Measurements from ENCODE around the gene ATG16L1. TPM values are rescaled to one million over a fixed set of nuclear protein-coding genes. Genes with fewer than 3 reads are reported as not detected.
A peak's percentile ranks its signal among the peaks of the same experiment; 100 is the strongest.

The ATG16L1 gene
- total RNA-seq, 1 experiment from 2014 or later = 26.4 TPM

DNA sequence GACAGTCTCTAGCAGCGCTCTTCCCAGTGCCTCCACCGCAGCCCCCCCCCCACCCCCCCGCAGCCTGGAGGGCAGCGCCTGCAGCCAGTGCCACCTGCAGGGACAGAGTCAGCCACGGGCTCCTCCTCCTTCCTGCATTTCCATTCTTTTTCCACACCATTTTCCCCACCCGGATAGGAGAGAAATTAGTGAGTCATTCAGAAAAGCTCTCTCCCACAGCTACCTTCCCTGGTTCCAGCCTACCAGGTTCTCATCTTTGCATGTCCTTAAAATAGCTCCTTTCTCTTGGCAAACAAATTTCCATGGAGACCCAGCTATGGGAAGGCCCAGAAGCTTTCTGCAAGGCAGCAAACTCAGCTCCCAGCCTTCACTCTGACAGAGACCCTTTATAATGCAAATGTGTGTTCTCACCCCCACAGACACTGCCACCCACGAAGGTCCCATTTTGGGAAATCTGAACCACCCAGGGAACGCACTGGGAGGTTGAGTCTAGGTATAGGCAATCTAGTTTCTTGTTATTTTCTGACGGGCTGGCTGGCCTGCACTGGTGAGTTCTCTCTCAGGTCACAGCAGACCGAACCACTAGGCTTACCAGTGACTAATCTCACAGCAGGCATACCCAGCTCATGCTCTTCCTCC is 41.8 kb upstream of the ATG16L1 start:
- DNase-seq (ENCODE audit: unreplicated experiment) = peak; percentile 88
- peaks cover 37% of the 10 kb centered on the region for H3K36me3 Mint-ChIP-seq (ENCODE audit: insufficient read depth, unreplicated experiment)
- no peak overlapping the region for H3K27ac Mint-ChIP-seq (ENCODE audit: low read depth, unreplicated experiment)
- H3K9me3 Mint-ChIP-seq (ENCODE audit: unreplicated experiment) = no peaks in the 10 kb centered on the region
- H3K27me3 Mint-ChIP-seq (ENCODE audit: insufficient read depth, unreplicated experiment) = no peaks in the 10 kb centered on the region
- intact Hi-C loops (cut with micrococcal nuclease) = no loop called here
- TF ChIP-seq, protein P1, sequence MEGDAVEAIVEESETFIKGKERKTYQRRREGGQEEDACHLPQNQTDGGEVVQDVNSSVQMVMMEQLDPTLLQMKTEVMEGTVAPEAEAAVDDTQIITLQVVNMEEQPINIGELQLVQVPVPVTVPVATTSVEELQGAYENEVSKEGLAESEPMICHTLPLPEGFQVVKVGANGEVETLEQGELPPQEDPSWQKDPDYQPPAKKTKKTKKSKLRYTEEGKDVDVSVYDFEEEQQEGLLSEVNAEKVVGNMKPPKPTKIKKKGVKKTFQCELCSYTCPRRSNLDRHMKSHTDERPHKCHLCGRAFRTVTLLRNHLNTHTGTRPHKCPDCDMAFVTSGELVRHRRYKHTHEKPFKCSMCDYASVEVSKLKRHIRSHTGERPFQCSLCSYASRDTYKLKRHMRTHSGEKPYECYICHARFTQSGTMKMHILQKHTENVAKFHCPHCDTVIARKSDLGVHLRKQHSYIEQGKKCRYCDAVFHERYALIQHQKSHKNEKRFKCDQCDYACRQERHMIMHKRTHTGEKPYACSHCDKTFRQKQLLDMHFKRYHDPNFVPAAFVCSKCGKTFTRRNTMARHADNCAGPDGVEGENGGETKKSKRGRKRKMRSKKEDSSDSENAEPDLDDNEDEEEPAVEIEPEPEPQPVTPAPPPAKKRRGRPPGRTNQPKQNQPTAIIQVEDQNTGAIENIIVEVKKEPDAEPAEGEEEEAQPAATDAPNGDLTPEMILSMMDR (IDR thresholded peaks at IDR 0.05; ENCODE audit: unreplicated experiment) = no peak
- BruUV-seq (replicated peaks) = no TSS peak
- ChIA-PET POLR2A (interaction anchor here (0.7 to 2.6 kb wide), 9 partner anchors 10 to 221 kb away, joined by 3 to 14 read pairs (median 3); no protein-coding TSS in a partner anchor), CTCF (interaction anchor here (0.6 to 1.7 kb wide), 9 partner anchors 10 to 1653 kb away, joined by 3 to 6 read pairs (median 3); partner anchors contain the start of gene ATG16L1)
- no peak overlapping the region for H3K4me3 Mint-ChIP-seq (ENCODE audit: unreplicated experiment)
- peaks cover 40% of the 10 kb centered on the region for H3K4me1 Mint-ChIP-seq (ENCODE audit: insufficient read depth, unreplicated experiment)

DNA sequence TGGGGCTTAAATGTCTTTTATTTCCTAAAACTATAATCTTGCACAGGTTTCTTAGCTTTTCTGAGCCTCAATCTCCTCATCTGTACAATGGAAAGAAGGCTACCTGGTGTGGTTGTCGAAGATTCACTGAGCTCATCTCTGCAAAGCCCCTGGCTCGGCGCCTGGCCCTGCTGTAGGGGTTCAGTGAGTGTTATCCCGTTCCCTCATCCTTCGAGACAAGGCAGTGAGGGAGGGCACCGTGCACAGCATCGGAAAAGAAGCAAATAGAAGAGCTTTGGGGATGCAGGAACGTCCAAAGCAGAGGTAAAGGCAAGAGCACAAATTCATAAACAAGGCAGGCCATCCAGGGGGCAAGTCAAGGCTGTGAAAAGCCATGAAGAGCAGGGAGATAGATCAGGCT is 41.2 kb upstream of the ATG16L1 start:
- Mint-ChIP-seq H3K27me3 (ENCODE audit: insufficient read depth, unreplicated experiment) (no peaks in the 10 kb centered on the region), H3K27ac (ENCODE audit: low read depth, unreplicated experiment) (no peak overlapping the region), H3K4me1 (ENCODE audit: insufficient read depth, unreplicated experiment) (peaks cover 40% of the 10 kb centered on the region), H3K36me3 (ENCODE audit: insufficient read depth, unreplicated experiment) (peaks cover 31% of the 10 kb centered on the region), H3K9me3 (ENCODE audit: unreplicated experiment) (no peaks in the 10 kb centered on the region), H3K4me3 (ENCODE audit: unreplicated experiment) (peak overlapping the region; percentile 57)
- intact Hi-C loops (cut with micrococcal nuclease) = no loop called here
- ChIA-PET CTCF (interaction anchor here (0.6 to 1.7 kb wide), 7 partner anchors 10 to 760 kb away, joined by 3 to 6 read pairs (median 4); partner anchors contain the start of gene ATG16L1), POLR2A (interaction anchor here (0.6 to 2.6 kb wide), 8 partner anchors 10 to 329 kb away, joined by 3 to 14 read pairs (median 4); no protein-coding TSS in a partner anchor)
- TF ChIP-seq, protein P1 (IDR thresholded peaks at IDR 0.05; ENCODE audit: unreplicated experiment) = no peak
- no peak for DNase-seq (ENCODE audit: unreplicated experiment)
- TSS peak; percentile 13 for BruUV-seq (replicated peaks)

DNA sequence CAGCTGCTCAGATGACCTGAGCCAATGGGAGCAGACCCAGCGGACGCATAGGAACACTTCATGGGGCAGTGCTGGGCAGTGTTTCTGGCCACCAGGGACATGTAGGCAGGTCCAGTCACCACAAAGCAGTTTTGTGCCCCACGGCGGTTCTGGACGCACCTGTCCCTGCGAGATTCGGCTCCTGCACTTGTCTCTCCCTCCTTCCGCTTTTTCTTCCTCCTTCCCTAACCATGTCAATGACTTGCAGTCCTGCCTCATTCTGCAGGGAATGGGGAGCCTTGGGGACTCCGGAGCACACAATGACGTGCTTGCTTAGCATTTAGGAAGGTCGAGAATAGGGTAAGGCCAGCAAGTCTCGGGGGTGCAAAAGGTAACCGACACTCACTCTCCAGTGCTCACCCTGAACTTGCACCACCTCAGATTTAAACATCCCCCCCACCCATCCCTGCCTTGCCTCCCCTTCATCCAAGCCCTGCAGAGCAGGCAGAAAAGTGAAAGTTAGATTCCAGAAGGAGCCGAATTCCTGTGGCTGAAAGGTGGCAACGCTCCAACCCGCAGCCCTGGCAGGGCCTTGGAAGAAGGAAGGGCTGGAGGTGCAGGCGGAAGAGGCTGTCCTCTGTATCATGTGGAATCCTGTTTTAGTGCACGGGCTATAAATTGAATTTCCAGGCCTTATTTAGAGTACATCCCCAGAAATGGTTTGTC is 40.5 kb upstream of the ATG16L1 start:
- Mint-ChIP-seq H3K36me3 (ENCODE audit: insufficient read depth, unreplicated experiment) (peaks cover 25% of the 10 kb centered on the region), H3K27me3 (ENCODE audit: insufficient read depth, unreplicated experiment) (no peaks in the 10 kb centered on the region), H3K4me1 (ENCODE audit: insufficient read depth, unreplicated experiment) (peaks cover 40% of the 10 kb centered on the region), H3K27ac (ENCODE audit: low read depth, unreplicated experiment) (no peak overlapping the region), H3K9me3 (ENCODE audit: unreplicated experiment) (no peaks in the 10 kb centered on the region), H3K4me3 (ENCODE audit: unreplicated experiment) (peak overlapping the region; percentile 57)
- TF ChIP-seq, protein P1 (IDR thresholded peaks at IDR 0.05; ENCODE audit: unreplicated experiment) = no peak
- CTCF ChIA-PET = interaction anchor here (1.7 kb wide), 1 partner anchor 11 kb away, joined by 3 read pairs; no protein-coding TSS in a partner anchor
- peak; percentile 93 for DNase-seq (ENCODE audit: unreplicated experiment)
- intact Hi-C loops (cut with micrococcal nuclease) = no loop called here
- POLR2A ChIA-PET = interaction anchor here (0.5 to 2.6 kb wide), 9 partner anchors 11 to 329 kb away, joined by 3 to 14 read pairs (median 3); no protein-coding TSS in a partner anchor
- BruUV-seq (replicated peaks) = no TSS peak

DNA sequence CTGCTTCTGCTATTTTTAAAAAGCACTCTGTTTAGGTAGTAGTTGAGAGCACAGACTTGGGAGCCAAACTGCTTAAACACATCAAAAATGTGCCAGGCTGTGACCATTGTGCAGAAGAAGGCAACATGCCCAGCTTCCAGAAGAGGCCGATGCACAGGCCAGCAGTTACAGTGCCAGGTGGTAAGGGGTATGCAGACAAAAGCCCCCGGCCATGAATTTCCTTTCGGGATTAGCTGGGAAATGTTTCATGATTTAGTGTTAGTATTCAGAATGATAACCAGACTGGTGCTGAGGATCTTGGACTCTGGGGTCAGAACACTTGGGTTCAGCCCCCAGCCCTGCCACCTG is 40.0 kb upstream of the ATG16L1 start:
- no peak overlapping the region for H3K27ac Mint-ChIP-seq (ENCODE audit: low read depth, unreplicated experiment)
- H3K36me3 Mint-ChIP-seq (ENCODE audit: insufficient read depth, unreplicated experiment) = peaks cover 22% of the 10 kb centered on the region
- H3K4me3 Mint-ChIP-seq (ENCODE audit: unreplicated experiment) = peak overlapping the region; percentile 57
- no TSS peak for BruUV-seq (replicated peaks)
- TF ChIP-seq, protein P1 (IDR thresholded peaks at IDR 0.05; ENCODE audit: unreplicated experiment) = no peak
- no peaks in the 10 kb centered on the region for H3K27me3 Mint-ChIP-seq (ENCODE audit: insufficient read depth, unreplicated experiment)
- ChIA-PET POLR2A (interaction anchor here (0.5 to 2.6 kb wide), 4 partner anchors 12 to 51 kb away, joined by 3 to 14 read pairs (median 4); no protein-coding TSS in a partner anchor), CTCF (no interaction called here)
- DNase-seq (ENCODE audit: unreplicated experiment) = no peak
- intact Hi-C loops (cut with micrococcal nuclease) = no loop called here
- H3K9me3 Mint-ChIP-seq (ENCODE audit: unreplicated experiment) = no peaks in the 10 kb centered on the region
- H3K4me1 Mint-ChIP-seq (ENCODE audit: insufficient read depth, unreplicated experiment) = peaks cover 40% of the 10 kb centered on the region

Data from MCF 10A (cell line).